Suprapubic skin (tissue), 4 donors: ENCODE measurements around the gene E2F1. TPM values are rescaled to one million over a fixed set of nuclear protein-coding genes. Genes with fewer than 3 reads are reported as not detected.
A peak's percentile ranks its signal among the peaks of the same experiment; 100 is the strongest.

Source experiments
- DNase-seq, 2 donors: peaks; one replicate each; pipeline ENCODE4 v3.0.0-alpha.2; 2019; ENCODE audit warnings: low spot score in 2 of 2
- H3K27ac ChIP-seq: fragments of 200-600 bp; sonication (generic); one replicate; pipeline ENCODE4 v1.5.1; 2019
- H3K27me3 ChIP-seq: fragments of 200-600 bp; sonication (generic); one replicate; pipeline ENCODE4 v1.5.1; 2019
- H3K36me3 ChIP-seq: fragments of 200-600 bp; sonication (generic); one replicate; pipeline ENCODE4 v1.5.1; 2019
- H3K4me1 ChIP-seq: fragments of 200-600 bp; sonication (generic); one replicate; pipeline ENCODE4 v1.5.1; 2019
- H3K4me3 ChIP-seq: fragments of 200-600 bp; sonication (generic); one replicate; pipeline ENCODE4 v1.5.1; 2019; ENCODE audit warnings: mild to moderate bottlenecking
- H3K9me3 ChIP-seq: fragments of 200-600 bp; sonication (generic); one replicate; pipeline ENCODE4 v1.5.1; 2019
- EP300 ChIP-seq: sonication (generic); formaldehyde crosslinking; IDR thresholded peaks from one replicate; pipeline ENCODE4 v1.6.1; 2017; ENCODE audit warnings: antibody characterized with exemption
- POLR2A ChIP-seq, 2 donors: fragments of 450-650 bp; IDR thresholded peaks; one replicate each; pipeline ENCODE4 v1.6.1; 2017; ENCODE audit warnings: antibody characterized with exemption in 2 of 2, mild to moderate bottlenecking in 2 of 2, moderate library complexity in 2 of 2
- POLR2AphosphoS5 ChIP-seq, 3 donors: sonication (generic); formaldehyde crosslinking; IDR thresholded peaks; one replicate each; pipeline ENCODE4 v1.6.1; 2017; ENCODE audit warnings: antibody characterized with exemption in 3 of 3
- WGBS: methylation state at CpG from one replicate; pipeline ENCODE4 v1.1.5; 2018; 5-methylcytosine and 5-hydroxymethylcytosine counted together
- total RNA-seq, 4 donors: library from RNA; depleted of rRNA; stranded (reverse); fragments of >200 nt; gene quantifications; one replicate each; pipeline ENCODE4 v1.1.0, GENCODE V29; 2016
- TF ChIP-seq, protein P1 (sequence below), 2 donors: fragments of 200-600 bp in 1 of 2; fragments of 450-650 bp in 1 of 2; sonication (generic) in 1 of 2; IDR thresholded peaks; one replicate each; pipeline ENCODE4 v1.5.1; 2016 to 2019; ENCODE audit warnings: antibody characterized with exemption in 2 of 2, mild to moderate bottlenecking in 1 of 2, moderate library complexity in 1 of 2

The E2F1 gene
- total RNA-seq, 4 donors from 2014 or later, result 3.5 to 5.6 (median 4.6) TPM

DNA sequence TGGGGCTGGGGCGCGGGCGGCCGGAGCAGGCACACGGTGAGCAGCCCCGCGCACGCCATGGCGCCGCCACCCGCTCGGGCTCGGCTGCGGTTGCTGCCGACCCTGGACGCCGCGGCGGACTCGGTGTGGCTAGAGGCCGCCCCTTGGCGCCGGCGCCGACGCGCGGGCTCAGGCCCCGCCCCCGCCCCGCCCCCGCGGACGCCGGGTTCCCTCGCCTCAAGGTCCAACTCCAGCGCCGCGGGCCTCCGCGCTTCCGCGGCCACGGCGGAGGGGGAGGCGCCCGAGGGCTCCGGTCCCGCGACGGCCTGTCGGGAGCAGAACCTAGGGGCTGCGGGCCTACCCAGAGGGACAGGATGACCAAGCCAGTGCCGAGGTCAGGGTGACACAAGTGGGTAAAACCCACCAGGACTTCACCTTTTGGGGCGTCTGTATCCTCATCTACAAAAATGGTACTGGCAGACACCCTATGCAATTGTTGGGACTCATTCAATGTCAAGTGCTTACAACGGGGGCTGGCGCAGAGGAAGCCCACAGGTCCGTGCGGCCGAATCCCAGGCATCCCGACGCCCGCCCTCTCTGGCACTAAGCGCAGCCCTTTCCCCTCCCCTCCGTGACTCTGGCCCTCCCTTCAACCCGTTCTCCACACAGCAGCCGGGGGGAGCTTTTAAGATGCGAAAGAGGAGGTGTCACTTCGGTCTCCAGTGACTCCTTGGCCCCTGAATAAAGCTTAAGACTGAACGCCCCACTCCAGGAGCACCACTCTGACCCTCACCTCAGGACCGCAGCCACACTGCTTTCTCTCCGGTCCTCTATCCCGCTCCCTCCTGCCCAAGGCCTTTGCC is 11.7 kb downstream of the E2F1 start, which contains the start of gene NECAB3:
Gene NECAB3 (minus strand): TSS at position 135 of the 842 bp plus-strand sequence. CDS start 76 bp downstream, at position 59.
- Histone ChIP-seq H3K4me1 (peaks cover 57% of the 10 kb centered on the region), H3K9me3 (no peaks in the 10 kb centered on the region), H3K36me3 (peaks cover 4% of the 10 kb centered on the region), H3K4me3 (peak within 1 kb of the TSS; percentile 83), H3K27ac (peak within 1 kb of the TSS; percentile 91), H3K27me3 (no peaks in the 10 kb centered on the region)
- TF ChIP-seq EP300 (no peak), POLR2AphosphoS5 (IDR thresholded peaks at IDR 0.05) (no peak), POLR2A (IDR thresholded peaks at IDR 0.05) (no peak)
- TF ChIP-seq, protein P1, sequence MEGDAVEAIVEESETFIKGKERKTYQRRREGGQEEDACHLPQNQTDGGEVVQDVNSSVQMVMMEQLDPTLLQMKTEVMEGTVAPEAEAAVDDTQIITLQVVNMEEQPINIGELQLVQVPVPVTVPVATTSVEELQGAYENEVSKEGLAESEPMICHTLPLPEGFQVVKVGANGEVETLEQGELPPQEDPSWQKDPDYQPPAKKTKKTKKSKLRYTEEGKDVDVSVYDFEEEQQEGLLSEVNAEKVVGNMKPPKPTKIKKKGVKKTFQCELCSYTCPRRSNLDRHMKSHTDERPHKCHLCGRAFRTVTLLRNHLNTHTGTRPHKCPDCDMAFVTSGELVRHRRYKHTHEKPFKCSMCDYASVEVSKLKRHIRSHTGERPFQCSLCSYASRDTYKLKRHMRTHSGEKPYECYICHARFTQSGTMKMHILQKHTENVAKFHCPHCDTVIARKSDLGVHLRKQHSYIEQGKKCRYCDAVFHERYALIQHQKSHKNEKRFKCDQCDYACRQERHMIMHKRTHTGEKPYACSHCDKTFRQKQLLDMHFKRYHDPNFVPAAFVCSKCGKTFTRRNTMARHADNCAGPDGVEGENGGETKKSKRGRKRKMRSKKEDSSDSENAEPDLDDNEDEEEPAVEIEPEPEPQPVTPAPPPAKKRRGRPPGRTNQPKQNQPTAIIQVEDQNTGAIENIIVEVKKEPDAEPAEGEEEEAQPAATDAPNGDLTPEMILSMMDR (IDR thresholded peaks at IDR 0.05), result no peak
- WGBS, result 11% methylated on average over 23 of the region's 73 CpGs
- peak; percentile 89 to 90 for DNase-seq

- no peak for DNase-seq
- WGBS, result 30% methylated on average over 20 of the region's 29 CpGs
- Histone ChIP-seq H3K27me3 (no peaks in the 10 kb centered on the region), H3K4me3 (peak overlapping the region; percentile 83), H3K4me1 (peaks cover 61% of the 10 kb centered on the region), H3K36me3 (peaks cover 4% of the 10 kb centered on the region), H3K9me3 (no peaks in the 10 kb centered on the region), H3K27ac (peak overlapping the region; percentile 91)
- TF ChIP-seq EP300 (no peak), POLR2AphosphoS5 (IDR thresholded peaks at IDR 0.05) (no peak), POLR2A (IDR thresholded peaks at IDR 0.05) (no peak)
- TF ChIP-seq, protein P1 (IDR thresholded peaks at IDR 0.05), result no peak
These were observed 12.5 kb downstream of the E2F1 start for GRCh38 chr20:33673410-33674293.

- H3K36me3 ChIP-seq, result peaks cover 4% of the 10 kb centered on the region
- peaks cover 64% of the 10 kb centered on the region for H3K4me1 ChIP-seq
- TF ChIP-seq, protein P1 (IDR thresholded peaks at IDR 0.05), result no peak
- TF ChIP-seq POLR2A (IDR thresholded peaks at IDR 0.05) (no peak), POLR2AphosphoS5 (IDR thresholded peaks at IDR 0.05) (no peak), EP300 (no peak)
- no peak for DNase-seq
- H3K27me3 ChIP-seq, result no peaks in the 10 kb centered on the region
- H3K4me3 ChIP-seq, result peak overlapping the region; percentile 83
- no peaks in the 10 kb centered on the region for H3K9me3 ChIP-seq
- WGBS, result 72% methylated on average over 4 of the region's 4 CpGs
- no peak overlapping the region for H3K27ac ChIP-seq
These were observed 13.1 kb downstream of the E2F1 start for GRCh38 chr20:33673114-33673409.

- Histone ChIP-seq H3K9me3 (no peaks in the 10 kb centered on the region), H3K4me1 (peaks cover 67% of the 10 kb centered on the region), H3K4me3 (peak overlapping the region; percentile 83), H3K36me3 (peaks cover 4% of the 10 kb centered on the region), H3K27me3 (no peaks in the 10 kb centered on the region), H3K27ac (no peak overlapping the region)
- DNase-seq, result no peak
- WGBS, result 74% methylated on average over 16 of the region's 17 CpGs
- TF ChIP-seq, protein P1 (IDR thresholded peaks at IDR 0.05), result no peak
- TF ChIP-seq POLR2AphosphoS5 (IDR thresholded peaks at IDR 0.05) (no peak), POLR2A (IDR thresholded peaks at IDR 0.05) (no peak), EP300 (no peak)
These were observed 13.6 kb downstream of the E2F1 start for GRCh38 chr20:33672426-33673113.
